Large intestine (tissue), 3 donors: ENCODE results near the gene CCK. TPM values are rescaled to one million over a fixed set of nuclear protein-coding genes. Genes with fewer than 3 reads are reported as not detected.

ENCODE experiments used
- DNase-seq, 2 donors: peaks; one replicate each; pipeline versions ENCODE4 v3.0.0 to v3.0.0-alpha.2; 2013
- H3K27ac ChIP-seq: one replicate; pipeline ENCODE4 v1.5.1; 2013; ENCODE audit warnings: low read length
- H3K27me3 ChIP-seq: 2 replicates; pipeline ENCODE4 v1.6.1; 2013; ENCODE audit warnings: low read length; ENCODE audit not compliant: control insufficient read depth, insufficient read depth
- H3K36me3 ChIP-seq: 2 replicates; pipeline ENCODE4 v1.6.1; 2013; ENCODE audit warnings: low read length; ENCODE audit not compliant: control insufficient read depth, insufficient read depth
- H3K4me1 ChIP-seq: one replicate; pipeline ENCODE4 v1.6.1; 2013; ENCODE audit warnings: low read length; ENCODE audit not compliant: control insufficient read depth, insufficient read depth
- H3K4me3 ChIP-seq: one replicate; pipeline ENCODE4 v1.5.1; 2013; ENCODE audit warnings: low read length
- H3K9me3 ChIP-seq: one replicate; pipeline ENCODE4 v1.6.1; 2013; ENCODE audit warnings: mild to moderate bottlenecking, low read depth, low read length, moderate library complexity; ENCODE audit not compliant: control insufficient read depth
- WGBS: methylation state at CpG from one replicate; pipeline ENCODE4 v1.1.5; 2013; ENCODE audit warnings: low lambda C conversion rate; ENCODE audit not compliant: insufficient coverage; 5-methylcytosine and 5-hydroxymethylcytosine counted together
- polyA plus RNA-seq: library from polyadenylated mRNA; unstranded; fragments of 120-200 nt; gene quantifications from one replicate; pipeline ENCODE4 v1.2.1, GENCODE V29; 2013

Gene CCK
- polyA plus RNA-seq, 1 donor: 119 TPM

DNA sequence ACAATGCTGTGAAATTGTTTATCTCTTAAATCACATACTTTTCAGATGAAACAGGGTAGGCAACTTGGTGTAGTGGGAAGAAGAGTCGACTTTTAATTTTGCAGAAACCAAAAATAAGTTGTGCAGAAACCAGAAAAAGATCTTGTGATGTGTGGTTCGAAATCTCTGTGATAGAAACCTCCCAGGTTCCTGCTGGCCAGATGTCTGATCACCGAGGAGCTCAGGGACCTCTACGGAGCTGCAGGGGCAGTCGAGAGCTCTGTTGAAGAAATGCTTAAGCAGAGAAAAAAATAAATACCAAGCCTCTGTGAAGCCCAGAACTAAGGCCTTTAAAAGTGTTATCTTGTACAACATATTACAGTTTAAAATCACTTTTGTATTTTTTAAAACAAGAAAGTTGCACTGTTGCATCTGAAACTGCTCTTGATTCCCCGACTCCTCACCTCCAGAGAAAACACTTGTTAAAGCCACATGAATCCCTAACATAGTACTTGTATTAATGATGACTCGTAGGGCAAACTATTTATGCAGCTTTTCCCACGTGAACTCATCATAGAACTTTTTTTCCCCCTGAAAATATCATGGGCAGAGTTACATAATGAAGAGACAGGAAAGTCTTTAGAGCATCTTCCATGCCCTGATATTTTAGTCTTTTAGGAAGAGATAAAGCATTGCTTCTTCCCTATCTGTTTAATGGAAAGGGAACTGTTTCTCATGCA lies 51.3 kb downstream of the CCK start:
- Histone ChIP-seq H3K9me3 (no peaks in the 10 kb centered on the region), H3K4me3 (no peak overlapping the region), H3K27ac (no peak overlapping the region), H3K27me3 (no peaks in the 10 kb centered on the region), H3K4me1 (no peaks in the 10 kb centered on the region), H3K36me3 (peaks cover 60% of the 10 kb centered on the region)
- 88% methylated on average over 3 of the region's 8 CpGs for WGBS
- no peak for DNase-seq

DNA sequence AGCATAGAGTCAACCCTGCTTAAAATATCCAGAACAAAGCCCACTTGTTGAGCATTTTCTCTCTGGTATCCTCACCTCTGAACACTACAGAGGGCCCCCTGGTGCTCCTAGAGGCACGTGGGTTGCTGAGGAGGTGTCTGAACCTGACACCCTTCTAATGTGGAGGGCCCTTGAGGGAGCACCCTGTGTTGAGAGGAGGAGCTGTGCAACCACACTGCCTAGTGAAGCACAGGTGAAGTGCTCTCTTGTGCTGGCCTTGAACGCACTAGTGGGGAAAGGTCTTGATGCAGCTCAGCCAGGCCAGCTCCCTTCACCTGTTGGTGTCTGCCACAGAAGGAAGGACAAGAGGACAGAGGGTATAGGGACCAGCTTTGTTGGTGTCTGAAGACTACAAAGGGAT lies 51.9 kb downstream of the CCK start:
- H3K27me3 ChIP-seq: no peaks in the 10 kb centered on the region
- H3K36me3 ChIP-seq: peaks cover 62% of the 10 kb centered on the region
- WGBS: no CpG with 5 or more reads among the region's 2 CpGs
- no peak overlapping the region for H3K27ac ChIP-seq
- no peaks in the 10 kb centered on the region for H3K9me3 ChIP-seq
- no peaks in the 10 kb centered on the region for H3K4me1 ChIP-seq
- no peak overlapping the region for H3K4me3 ChIP-seq
- no peak for DNase-seq

DNA sequence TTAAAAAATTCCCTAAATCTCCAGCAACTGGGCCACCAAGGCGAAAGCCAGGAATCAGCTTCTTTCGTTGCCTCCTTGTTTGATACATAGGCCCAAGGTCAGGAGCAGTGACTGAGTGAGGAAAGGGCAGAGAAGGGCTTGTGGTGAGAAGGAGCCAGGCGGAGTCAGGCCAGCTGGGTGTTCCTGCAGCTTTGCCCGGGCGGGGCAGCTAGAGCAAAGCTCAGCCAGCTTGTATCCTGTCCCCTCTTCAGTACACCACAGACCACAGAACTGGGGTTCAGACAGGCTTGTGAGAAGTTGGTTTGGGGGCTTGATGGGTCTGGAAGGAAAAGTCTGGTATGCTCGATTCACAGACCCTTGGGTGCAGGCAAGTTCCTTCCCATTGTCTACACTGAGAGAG lies 52.6 kb downstream of the CCK start:
- no peak overlapping the region for H3K27ac ChIP-seq
- H3K36me3 ChIP-seq: peaks cover 62% of the 10 kb centered on the region
- no peaks in the 10 kb centered on the region for H3K9me3 ChIP-seq
- DNase-seq: peak in 1 of 2 donors; percentile 50
- no peaks in the 10 kb centered on the region for H3K4me1 ChIP-seq
- H3K4me3 ChIP-seq: no peak overlapping the region
- H3K27me3 ChIP-seq: no peaks in the 10 kb centered on the region
- WGBS: no CpG with 5 or more reads among the region's 6 CpGs

DNA sequence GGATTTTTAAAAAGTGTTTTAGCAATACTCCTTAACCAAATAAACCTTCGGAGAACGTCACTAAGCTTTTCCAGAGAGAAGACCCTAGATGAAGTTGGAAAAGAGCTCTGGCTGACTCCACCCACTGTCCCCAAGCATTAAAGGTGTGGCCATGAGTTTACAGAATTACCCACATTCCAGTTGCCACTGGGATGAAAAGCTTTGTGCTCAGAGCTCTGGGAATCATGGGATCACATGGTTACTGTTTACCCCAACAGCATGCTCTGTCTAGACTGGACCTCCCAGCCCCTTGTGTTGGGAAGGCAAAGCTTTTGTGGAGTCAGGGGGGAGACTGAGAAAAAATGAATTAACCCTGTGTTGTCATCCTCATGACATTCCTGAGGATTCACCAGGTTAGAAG lies 55.3 kb downstream of the CCK start:
- Histone ChIP-seq H3K27ac (no peak overlapping the region), H3K36me3 (peaks cover 71% of the 10 kb centered on the region), H3K4me1 (no peaks in the 10 kb centered on the region), H3K4me3 (no peak overlapping the region), H3K27me3 (no peaks in the 10 kb centered on the region), H3K9me3 (peaks cover 2% of the 10 kb centered on the region)
- DNase-seq: no peak
- no CpG with 5 or more reads among the region's 2 CpGs for WGBS

DNA sequence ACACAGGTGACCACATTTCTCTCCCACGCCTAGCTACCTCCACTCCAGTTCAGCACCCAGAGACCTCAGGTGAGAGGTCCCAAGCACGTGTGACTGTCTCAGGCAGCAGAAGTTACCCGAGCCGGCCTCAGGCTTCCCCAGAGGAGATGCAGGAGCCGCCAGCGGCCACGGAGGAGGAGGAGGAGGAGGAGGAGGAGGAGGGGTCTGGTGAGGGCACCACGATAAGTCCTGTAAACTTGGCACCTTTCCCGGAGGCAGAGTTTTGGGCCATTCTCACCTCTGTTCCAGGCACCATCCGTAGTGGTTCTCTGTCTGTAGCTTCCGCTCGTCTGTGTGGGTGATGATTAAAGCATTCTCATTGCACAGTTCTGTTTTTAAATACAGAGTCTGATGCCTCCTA lies 56.1 kb downstream of the CCK start:
- Histone ChIP-seq H3K36me3 (peaks cover 78% of the 10 kb centered on the region), H3K27ac (no peak overlapping the region), H3K4me1 (no peaks in the 10 kb centered on the region), H3K9me3 (peaks cover 2% of the 10 kb centered on the region), H3K27me3 (no peaks in the 10 kb centered on the region), H3K4me3 (no peak overlapping the region)
- WGBS: no CpG with 5 or more reads among the region's 12 CpGs
- no peak for DNase-seq

Other genes with a start within 250 kb of the CCK start
- 36.2 TPM for gene TRAK1, start 174.8 kb downstream of the CCK start, polyA plus RNA-seq
- gene LYZL4, start 144.4 kb upstream of the CCK start, polyA plus RNA-seq: not detected
- gene VIPR1, start 236.5 kb upstream of the CCK start, polyA plus RNA-seq: 75.3 TPM